HG02973 (cell line): ENCODE measurements around the gene QRSL1.
"Not testable (repeated sequence)": the region's sequence is repeated elsewhere in the genome, so short reads cannot be mapped to it uniquely, and the experiment has no call there.

Experiments
- ATAC-seq: cut with Tn5 transposase; IDR thresholded peaks from one replicate; pipeline ENCODE4 v1.9.1; 2021; ENCODE audit warnings: moderate library complexity; ENCODE audit not compliant: unreplicated experiment

QRSL1 gene

GRCh38 chr6:106629103-106629858 lies at the start of gene QRSL1, which contains the start of gene RTN4IP1:
Gene QRSL1 (plus strand): TSS chr6:106629578. CDS start chr6:106629682, 104 bp downstream.
Gene RTN4IP1 (minus strand): TSS chr6:106629498. CDS start chr6:106629021, 477 bp downstream.
- peak; percentile 75 for ATAC-seq

GRCh38 chr6:106581468-106581867 lies 47.9 kb upstream of the QRSL1 start:
- ATAC-seq = no peak

- no peak for ATAC-seq
These were observed 42.5 kb upstream of the QRSL1 start for GRCh38 chr6:106586815-106587415.

GRCh38 chr6:106588937-106589336 lies 40.4 kb upstream of the QRSL1 start:
- not testable (repeated sequence) for ATAC-seq

- no peak for ATAC-seq
These were observed 38.1 kb upstream of the QRSL1 start for GRCh38 chr6:106591111-106591825.

- no peak for ATAC-seq
These were observed 29.9 kb upstream of the QRSL1 start for GRCh38 chr6:106599440-106599839.

- ATAC-seq = no peak
These were observed 29.0 kb upstream of the QRSL1 start for GRCh38 chr6:106600329-106600728.

- peak; percentile 83 for ATAC-seq
These were observed 21.2 kb upstream of the QRSL1 start for GRCh38 chr6:106608080-106608668.

GRCh38 chr6:106609699-106610098 lies 19.7 kb upstream of the QRSL1 start:
- no peak for ATAC-seq

- no peak for ATAC-seq
These were observed 18.3 kb upstream of the QRSL1 start for GRCh38 chr6:106611030-106611429.

- ATAC-seq = no peak
These were observed 16.5 kb upstream of the QRSL1 start for GRCh38 chr6:106612671-106613416.

- ATAC-seq = no peak
These were observed 15.8 kb upstream of the QRSL1 start for GRCh38 chr6:106613590-106613989.

- ATAC-seq = no peak
These were observed 15.2 kb upstream of the QRSL1 start for GRCh38 chr6:106614166-106614565.

GRCh38 chr6:106614592-106615257 lies 14.7 kb upstream of the QRSL1 start:
- no peak for ATAC-seq

GRCh38 chr6:106617302-106617701 lies 12.1 kb upstream of the QRSL1 start:
- no peak for ATAC-seq

- ATAC-seq = no peak
These were observed 11.5 kb upstream of the QRSL1 start for GRCh38 chr6:106617857-106618256.

- no peak for ATAC-seq
These were observed 11.1 kb upstream of the QRSL1 start for GRCh38 chr6:106618324-106618723.

GRCh38 chr6:106619223-106619622 lies 10.2 kb upstream of the QRSL1 start:
- no peak for ATAC-seq

GRCh38 chr6:106620931-106621672 lies 8.3 kb upstream of the QRSL1 start:
- ATAC-seq = no peak
